Measurements from ENCODE around the gene CCDC188. TPM values are rescaled to one million over a fixed set of nuclear protein-coding genes. Genes with fewer than 3 reads are reported as not detected.
A peak's percentile ranks its signal among the peaks of the same experiment; 100 is the strongest.

Gene CCDC188
- total and polyA plus RNA-seq, 2 of the 8 experiments (the other 6 are each of a cell fraction or from before 2014, with no cell fraction given), result not detected

DNA sequence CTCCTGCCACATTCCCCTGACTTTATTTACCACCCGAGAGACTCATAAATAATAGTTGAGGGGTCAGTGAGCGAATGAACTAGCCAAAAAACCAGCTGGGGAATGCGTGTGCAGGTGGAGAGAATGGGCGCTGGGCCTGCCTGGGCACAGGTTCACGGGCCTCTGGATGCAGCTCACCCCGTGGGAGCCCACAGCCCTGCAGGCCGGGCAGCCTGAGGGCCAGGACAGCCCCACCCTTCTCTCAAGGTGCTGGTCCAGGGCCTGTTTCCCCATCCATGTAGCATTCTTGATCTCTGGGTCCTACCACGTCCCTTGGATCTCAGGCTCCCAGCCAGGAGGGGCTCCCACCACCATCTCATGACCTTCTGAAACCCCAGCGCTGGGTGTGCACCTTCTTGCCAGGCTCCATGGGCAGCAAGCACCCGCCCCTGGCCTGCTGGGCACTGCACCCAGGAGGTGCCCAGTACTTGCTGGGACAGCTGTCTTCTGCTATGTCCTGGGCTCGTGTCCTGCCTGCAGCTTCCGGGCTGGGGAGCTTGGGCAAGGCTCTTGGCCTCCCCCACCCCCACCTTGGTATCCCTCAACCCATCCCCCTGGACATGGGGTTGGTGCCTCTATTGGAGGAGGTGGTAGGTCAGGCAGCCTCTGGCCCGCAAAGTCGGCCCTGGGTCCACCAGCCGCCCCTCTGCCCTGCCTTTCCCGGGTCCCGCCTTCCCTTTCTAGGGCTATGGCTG lies 43.1 kb upstream of the CCDC188 start:
- H4K20me1 ChIP-seq (replicated peaks in 1 of 2; ENCODE audit: control insufficient read depth in 1 of 2, insufficient read depth in 2 of 2, low read length in 2 of 2), result no peaks in the 10 kb centered on the region
- H3K23me2 ChIP-seq (ENCODE audit: low read depth, low read length), result no peaks in the 10 kb centered on the region
- FAIRE-seq, result no peak
- TF ChIP-seq GTF2F1 (IDR thresholded peaks at IDR 0.05; ENCODE audit: borderline replicate concordance, low read depth, low read length) (no peak), SRF (IDR thresholded peaks at IDR 0.05; ENCODE audit: low read depth, low read length) (no peak), HDAC6 (IDR thresholded peaks at IDR 0.05; ENCODE audit: low read depth, low read length) (no peak), CBX8 (IDR thresholded peaks at IDR 0.05; ENCODE audit: borderline replicate concordance, low read depth, low read length) (no peak), POU5F1 (IDR thresholded peaks at IDR 0.05; ENCODE audit: low read depth, low read length) (no peak), SAP30 (IDR thresholded peaks at IDR 0.05; ENCODE audit: insufficient read depth, insufficient replicate concordance, low read length) (no peak), TAF7 (optimal IDR thresholded peaks at IDR 0.05; ENCODE audit: borderline replicate concordance, low read depth, low read length) (no peak)
- TF ChIP-seq, protein P1, sequence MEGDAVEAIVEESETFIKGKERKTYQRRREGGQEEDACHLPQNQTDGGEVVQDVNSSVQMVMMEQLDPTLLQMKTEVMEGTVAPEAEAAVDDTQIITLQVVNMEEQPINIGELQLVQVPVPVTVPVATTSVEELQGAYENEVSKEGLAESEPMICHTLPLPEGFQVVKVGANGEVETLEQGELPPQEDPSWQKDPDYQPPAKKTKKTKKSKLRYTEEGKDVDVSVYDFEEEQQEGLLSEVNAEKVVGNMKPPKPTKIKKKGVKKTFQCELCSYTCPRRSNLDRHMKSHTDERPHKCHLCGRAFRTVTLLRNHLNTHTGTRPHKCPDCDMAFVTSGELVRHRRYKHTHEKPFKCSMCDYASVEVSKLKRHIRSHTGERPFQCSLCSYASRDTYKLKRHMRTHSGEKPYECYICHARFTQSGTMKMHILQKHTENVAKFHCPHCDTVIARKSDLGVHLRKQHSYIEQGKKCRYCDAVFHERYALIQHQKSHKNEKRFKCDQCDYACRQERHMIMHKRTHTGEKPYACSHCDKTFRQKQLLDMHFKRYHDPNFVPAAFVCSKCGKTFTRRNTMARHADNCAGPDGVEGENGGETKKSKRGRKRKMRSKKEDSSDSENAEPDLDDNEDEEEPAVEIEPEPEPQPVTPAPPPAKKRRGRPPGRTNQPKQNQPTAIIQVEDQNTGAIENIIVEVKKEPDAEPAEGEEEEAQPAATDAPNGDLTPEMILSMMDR (IDR thresholded peaks at IDR 0.05; ENCODE audit: control extremely low read depth in 1 of 3, insufficient read depth in 1 of 3, low read depth in 1 of 3, low read length in 3 of 3), result no peak

More for the DNA sequence above, 43.1 kb upstream of the CCDC188 start:
- H3K79me2 ChIP-seq (ENCODE audit: control insufficient read depth in 1 of 2, insufficient read depth in 2 of 2, low read length in 2 of 2), result no peaks in the 10 kb centered on the region
- no peak overlapping the region for H3K4me2 ChIP-seq (ENCODE audit: insufficient read depth in 1 of 2, low read depth in 2 of 2, low read length in 2 of 2)
- no peak overlapping the region for H3K56ac ChIP-seq (replicated peaks; ENCODE audit: insufficient read length, low read depth, low read length)
- 83% methylated on average over 15 of the region's 17 CpGs; no CpG with 5 or more reads in 1 of the 2 experiments for WGBS, 2 experiments (ENCODE audit: extremely low coverage in 1 of 2, insufficient coverage in 1 of 2, insufficient read length in 1 of 2, insufficient replicate concordance in 2 of 2, low coverage in 1 of 2, low lambda C conversion rate in 2 of 2, missing lambda C conversion rate in 1 of 2)
- H4K5ac ChIP-seq (ENCODE audit: insufficient read length, low read depth, low read length), result no peak overlapping the region
- H2AK5ac ChIP-seq (ENCODE audit: low read depth, low read length), result no peak overlapping the region
- H3K4ac ChIP-seq (replicated peaks; ENCODE audit: insufficient read length, low read depth, low read length), result no peak overlapping the region
- H2BK15ac ChIP-seq (ENCODE audit: low read length), result no peak overlapping the region
- no peak overlapping the region for H4K91ac ChIP-seq (replicated peaks; ENCODE audit: insufficient read length, low read length)
- no peak overlapping the region for H2BK12ac ChIP-seq (ENCODE audit: low read depth, low read length)
- no peak overlapping the region for H2BK20ac ChIP-seq (ENCODE audit: low read length)
- no peaks in the 10 kb centered on the region for H3K79me1 ChIP-seq (ENCODE audit: low read depth, low read length)
- no peaks in the 10 kb centered on the region for H3K27me3 ChIP-seq (replicated peaks in 1 of 4; ENCODE audit: control insufficient read depth in 3 of 4, extremely low read depth in 1 of 4, insufficient read depth in 3 of 4, low read length in 3 of 4)
- no peaks in the 10 kb centered on the region for H3K9me3 ChIP-seq (ENCODE audit: insufficient read depth in 2 of 2, low read depth in 1 of 2, low read length in 1 of 2)
- H3K4me1 ChIP-seq (replicated peaks in 1 of 4; ENCODE audit: control insufficient read depth in 3 of 4, insufficient read depth in 4 of 4, low read length in 3 of 4), result no peaks in the 10 kb centered on the region
- no peak overlapping the region for H3K18ac ChIP-seq (ENCODE audit: extremely low read depth, low read length)
- H3K14ac ChIP-seq (ENCODE audit: insufficient read length), result no peak overlapping the region
- H3K36me3 ChIP-seq (ENCODE audit: control insufficient read depth in 2 of 4, insufficient read depth in 4 of 4, low read length in 3 of 4), result no peaks in the 10 kb centered on the region
- POLR2A ChIA-PET (ENCODE audit: partially characterized antibody), result interaction anchor here (1.2 to 1.7 kb wide), 2 partner anchors 12 to 23 kb away, joined by 3 read pairs; no protein-coding TSS in a partner anchor
- H2BK120ac ChIP-seq (replicated peaks; ENCODE audit: low read depth, low read length), result no peak overlapping the region
- DNase-seq (ENCODE audit: low read depth in 1 of 2, low spot score in 2 of 2), result no peak
- peak overlapping the region; percentile 30; the same call in 1 of the 2 replicates for H2BK5ac ChIP-seq (ENCODE audit: low read depth, low read length)
- H2AFZ ChIP-seq (ENCODE audit: low read length), result no peak overlapping the region
- H4K8ac ChIP-seq (ENCODE audit: extremely low read depth, insufficient read depth, low read length), result no peak overlapping the region; the same call in 1 of the 2 replicates
- CTCF ChIA-PET (ENCODE audit: partially characterized antibody), result interaction anchor here (0.8 to 6.8 kb wide), 11 partner anchors 9 to 64 kb away, joined by 3 to 43 read pairs (median 5); no protein-coding TSS in a partner anchor
- H3K9ac ChIP-seq (replicated peaks in 1 of 4; ENCODE audit: extremely low read depth in 1 of 4, low read depth in 3 of 4, low read length in 3 of 4), result no peak overlapping the region
- H3K27ac ChIP-seq (ENCODE audit: low read depth, low read length), result no peak overlapping the region
- no peak overlapping the region for H3K4me3 ChIP-seq (ENCODE audit: extremely low read depth in 1 of 4, insufficient read depth in 2 of 4, low read depth in 3 of 4, low read length in 4 of 4)
- no peak overlapping the region for H3K23ac ChIP-seq (ENCODE audit: insufficient read length)
